Small intestine (tissue), 7 donors: ENCODE measurements around the gene STAU1. TPM values are rescaled to one million over a fixed set of nuclear protein-coding genes. Genes with fewer than 3 reads are reported as not detected.
"Not testable (repeated sequence)": the region's sequence is repeated elsewhere in the genome, so short reads cannot be mapped to it uniquely, and the experiment has no call there.

Experiments
- DNase-seq, 2 donors: peaks; one replicate each; pipeline versions ENCODE4 v3.0.0 to v3.0.0-alpha.2; 2013
- FAIRE-seq: peaks from 2 replicates; lab custom pipeline; 2012; peaks lifted over from hg19 to GRCh38; lab: Jason Lieb, UNC
- H3K27ac ChIP-seq, 3 donors: one replicate each; pipeline ENCODE4 v1.5.1; 2013; ENCODE audit warnings: low read length in 2 of 3, mild to moderate bottlenecking in 2 of 3, control low read depth in 1 of 3, inconsistent platforms in 1 of 3, low read depth in 1 of 3, moderate library complexity in 1 of 3
- H3K27me3 ChIP-seq, 3 donors: one replicate each; pipeline ENCODE4 v1.6.1; 2013; ENCODE audit warnings: low read length in 3 of 3, inconsistent platforms in 1 of 3; ENCODE audit not compliant: control insufficient read depth in 3 of 3, insufficient read depth in 3 of 3
- H3K36me3 ChIP-seq, 3 donors: one replicate each; pipeline ENCODE4 v1.6.1; 2013; ENCODE audit warnings: low read length in 3 of 3, inconsistent platforms in 1 of 3, low read depth in 1 of 3, mild to moderate bottlenecking in 1 of 3, moderate library complexity in 1 of 3; ENCODE audit not compliant: control insufficient read depth in 3 of 3, insufficient read depth in 2 of 3
- H3K4me1 ChIP-seq, 3 donors: one replicate each; pipeline ENCODE4 v1.6.1; 2013; ENCODE audit warnings: low read length in 2 of 3, inconsistent platforms in 1 of 3, low read depth in 1 of 3, mild to moderate bottlenecking in 1 of 3, moderate library complexity in 1 of 3; ENCODE audit not compliant: control insufficient read depth in 3 of 3, insufficient read depth in 2 of 3
- H3K4me3 ChIP-seq, 3 donors: one replicate each; pipeline ENCODE4 v1.5.1; 2013; ENCODE audit warnings: low read length in 3 of 3, control low read depth in 1 of 3, inconsistent platforms in 1 of 3, low read depth in 1 of 3, mild to moderate bottlenecking in 1 of 3, moderate library complexity in 1 of 3
- H3K9me3 ChIP-seq, 2 donors: one replicate each; pipeline ENCODE4 v1.6.1; 2013; ENCODE audit warnings: low read depth in 1 of 2, low read length in 1 of 2; ENCODE audit not compliant: control insufficient read depth in 2 of 2, insufficient read depth in 1 of 2
- WGBS, 3 donors: extraction: QIAGEN DNeasy Blood & Tissue Kit; methylation state at CpG; one replicate each; pipeline ENCODE4 v1.1.7; 2013; 5-methylcytosine and 5-hydroxymethylcytosine counted together
- polyA plus RNA-seq, 4 donors: library from polyadenylated mRNA; stranded (reverse) in 3 of 4; unstranded in 1 of 4; fragments of 200-250 nt in 3 of 4; fragments of 120-200 nt in 1 of 4; gene quantifications; one replicate each; pipeline versions ENCODE4 v1.2.1 to v1.2.3, GENCODE V29; 2013
- donor health status: healthy with polysubstance abuse.
- donor health status: control.
- donor health status: control.
- donor health status: Bipolar disorder and iron deficiency.
- donor health status: healthy.

Gene STAU1
- polyA plus RNA-seq, 4 donors, result 47.1 to 116 (median 65.4) TPM

GRCh38 chr20:49181265-49181877 is 6.8 kb downstream of the STAU1 start:
- H3K4me1 ChIP-seq, result peaks cover 11 to 29% (median 13%) of the 10 kb centered on the region in 3 donors
- no peaks in the 10 kb centered on the region for H3K9me3 ChIP-seq
- 81 to 86% (median 84%) methylated on average over 8 of the region's 8 CpGs for WGBS, 3 donors
- peaks cover 0 to 22% (median 0%) of the 10 kb centered on the region in 3 donors for H3K36me3 ChIP-seq
- no peak overlapping the region for H3K4me3 ChIP-seq
- no peak for FAIRE-seq
- no peak overlapping the region for H3K27ac ChIP-seq
- no peak for DNase-seq
- no peaks in the 10 kb centered on the region for H3K27me3 ChIP-seq

GRCh38 chr20:49179368-49180277 is 8.5 kb downstream of the STAU1 start:
- peak; percentile 30 to 40 for DNase-seq
- peaks cover 0 to 26% (median 0%) of the 10 kb centered on the region in 3 donors for H3K36me3 ChIP-seq
- H3K4me1 ChIP-seq, result peaks cover 9 to 19% (median 11%) of the 10 kb centered on the region in 3 donors
- 5 to 19% (median 9%) methylated on average over 1 of the region's 1 CpG for WGBS, 3 donors
- no peaks in the 10 kb centered on the region for H3K9me3 ChIP-seq
- H3K27me3 ChIP-seq, result no peaks in the 10 kb centered on the region
- peak overlapping the region in 1 of 3 donors; percentile 1 for H3K27ac ChIP-seq
- no peak for FAIRE-seq
- no peak overlapping the region for H3K4me3 ChIP-seq

GRCh38 chr20:49174183-49174582 is 14.0 kb downstream of the STAU1 start:
- no peak for FAIRE-seq
- Histone ChIP-seq H3K4me3 (no peak overlapping the region), H3K4me1 (no peaks in the 10 kb centered on the region), H3K27ac (no peak overlapping the region), H3K36me3 (peaks cover 0 to 37% (median 2%) of the 10 kb centered on the region in 3 donors), H3K9me3 (no peaks in the 10 kb centered on the region), H3K27me3 (no peaks in the 10 kb centered on the region)
- no peak for DNase-seq
- 93 to 94% (median 94%) methylated on average over 6 of the region's 6 CpGs for WGBS, 3 donors

DNA sequence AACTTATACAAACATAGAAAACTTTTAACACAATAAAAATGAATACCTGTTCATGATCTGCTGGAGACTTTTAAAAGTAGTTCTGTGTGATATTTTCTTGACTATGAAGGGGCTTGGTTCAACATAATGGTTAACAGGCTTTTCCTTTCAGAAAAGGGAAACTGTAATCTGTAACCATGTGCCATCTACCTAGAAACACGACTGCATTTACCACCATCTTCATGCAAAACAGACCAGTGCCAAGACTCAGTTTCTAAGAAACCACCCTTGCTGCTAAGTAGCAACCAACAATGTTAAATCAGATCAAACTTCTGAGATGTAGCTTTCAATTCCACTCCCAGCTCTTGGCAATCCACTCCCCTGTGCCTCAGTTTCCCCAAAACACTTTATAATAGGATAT is 15.7 kb downstream of the STAU1 start:
- peaks cover 0 to 2% (median under 1%) of the 10 kb centered on the region in 3 donors for H3K4me1 ChIP-seq
- no peak overlapping the region for H3K4me3 ChIP-seq
- H3K36me3 ChIP-seq, result peaks cover 0 to 32% (median 2%) of the 10 kb centered on the region in 3 donors
- no peaks in the 10 kb centered on the region for H3K9me3 ChIP-seq
- no peak overlapping the region for H3K27ac ChIP-seq
- no peaks in the 10 kb centered on the region for H3K27me3 ChIP-seq
- DNase-seq (no peak), FAIRE-seq (no peak)
- 21 to 27% (median 22%) methylated on average over 1 of the region's 1 CpG for WGBS, 3 donors

DNA sequence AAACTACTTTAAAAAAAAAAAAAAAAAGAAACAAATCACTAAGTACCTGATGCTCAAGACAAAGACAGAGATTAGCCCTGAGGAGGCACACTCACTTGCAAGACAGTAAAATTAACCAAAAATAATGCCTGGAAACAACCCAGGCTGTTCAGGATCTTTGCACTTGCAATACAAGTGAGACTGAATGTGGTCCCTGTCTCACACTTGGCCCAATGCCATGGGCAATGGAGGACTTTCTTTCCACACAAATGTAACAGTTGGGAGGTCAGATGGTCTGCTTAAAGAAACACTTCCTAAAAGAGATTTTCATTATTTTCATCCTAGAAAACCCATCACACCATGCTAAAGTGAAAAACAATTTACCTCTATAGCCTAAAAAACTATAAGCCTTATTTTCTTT is 16.2 kb downstream of the STAU1 start:
- Histone ChIP-seq H3K36me3 (peaks cover 0 to 27% (median 2%) of the 10 kb centered on the region in 3 donors), H3K27me3 (no peaks in the 10 kb centered on the region), H3K4me3 (no peak overlapping the region), H3K4me1 (peaks cover 0 to 3% (median 2%) of the 10 kb centered on the region in 3 donors), H3K27ac (no peak overlapping the region), H3K9me3 (no peaks in the 10 kb centered on the region)
- FAIRE-seq (no peak), DNase-seq (no peak)

- FAIRE-seq, result no peak
- no peak overlapping the region for H3K27ac ChIP-seq
- H3K9me3 ChIP-seq, result no peaks in the 10 kb centered on the region
- peaks cover 2 to 27% (median 3%) of the 10 kb centered on the region in 3 donors for H3K36me3 ChIP-seq
- no peak for DNase-seq
- H3K4me3 ChIP-seq, result no peak overlapping the region
- H3K4me1 ChIP-seq, result peaks cover 0 to 8% (median 3%) of the 10 kb centered on the region in 3 donors
- 96 to 98% (median 96%) methylated on average over 2 of the region's 2 CpGs for WGBS, 3 donors
- no peaks in the 10 kb centered on the region for H3K27me3 ChIP-seq
Measured at GRCh38 chr20:49170714-49171113, 17.4 kb downstream of the STAU1 start.

DNA sequence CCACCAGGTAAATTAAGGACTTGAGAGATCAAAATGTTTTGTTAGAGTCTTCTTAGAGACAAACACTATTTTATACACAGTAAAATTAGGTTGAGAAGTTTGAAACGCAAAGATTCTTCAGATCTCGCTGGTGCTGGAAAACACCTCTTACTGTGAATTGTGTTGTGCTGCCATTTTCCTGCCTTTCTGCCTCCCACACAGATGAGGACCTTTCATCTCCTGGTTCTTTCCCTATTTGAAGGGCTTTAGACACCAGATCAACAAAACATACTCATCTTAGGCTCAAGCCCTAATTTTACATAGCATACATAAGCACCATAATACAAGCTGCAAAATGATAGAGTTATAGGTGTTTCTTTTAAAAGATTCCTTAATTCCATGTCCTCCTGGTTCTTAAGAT is 18.6 kb downstream of the STAU1 start:
- Histone ChIP-seq H3K36me3 (peaks cover 2 to 27% (median 7%) of the 10 kb centered on the region in 3 donors), H3K27me3 (no peaks in the 10 kb centered on the region), H3K4me3 (no peak overlapping the region), H3K4me1 (peaks cover 0 to 8% (median 3%) of the 10 kb centered on the region in 3 donors), H3K9me3 (no peaks in the 10 kb centered on the region), H3K27ac (no peak overlapping the region)
- 60 to 91% (median 89%) methylated on average over 2 of the region's 2 CpGs for WGBS, 3 donors
- FAIRE-seq (no peak), DNase-seq (no peak)

DNA sequence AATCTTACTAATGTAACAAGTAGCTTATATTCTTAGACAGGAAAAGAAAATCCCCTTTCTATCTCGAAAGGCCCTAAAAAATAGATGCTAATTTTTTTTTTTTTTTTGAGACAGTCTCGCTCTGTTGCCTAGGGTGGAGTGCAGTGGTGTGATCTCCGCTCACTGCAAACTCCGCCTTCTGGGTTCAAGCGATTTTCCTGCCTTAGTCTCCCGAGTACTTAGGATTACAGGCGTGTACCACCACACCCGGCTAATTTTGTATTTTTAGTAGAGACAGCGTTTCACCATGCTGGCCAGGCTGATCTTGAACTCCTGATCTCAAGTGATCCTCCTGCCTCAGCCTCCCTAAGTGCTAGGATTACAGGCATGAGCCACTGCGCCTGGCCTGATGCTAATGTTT is 19.3 kb downstream of the STAU1 start:
- not testable (repeated sequence) for H3K4me3 ChIP-seq, H3K9me3 ChIP-seq, H3K4me1 ChIP-seq, H3K27me3 ChIP-seq, DNase-seq, H3K27ac ChIP-seq, FAIRE-seq
- 86 to 89% (median 89%) methylated on average over 10 of the region's 10 CpGs for WGBS, 3 donors
- H3K36me3 ChIP-seq, result peaks cover 2 to 32% (median 7%) of the 10 kb centered on the region in 3 donors
